HG03520 (cell line): Measurements from ENCODE around the gene RNF157.

ENCODE experiments used
- ATAC-seq: cut with Tn5 transposase; IDR thresholded peaks from one replicate; pipeline ENCODE4 v1.9.1; 2021; ENCODE audit warnings: mild to moderate bottlenecking, moderate library complexity; ENCODE audit not compliant: unreplicated experiment

The RNF157 gene

GRCh38 chr17:76103274-76104139, 136.8 kb downstream of the RNF157 start, which contains the start of gene EXOC7:
Gene EXOC7 (minus strand): TSS chr17:76103787. CDS start chr17:76103692, 95 bp downstream.
- peak; percentile 82 for ATAC-seq

GRCh38 chr17:76102944-76103273, 137.4 kb downstream of the RNF157 start:
- ATAC-seq: no peak

GRCh38 chr17:76097716-76098295, 142.5 kb downstream of the RNF157 start:
- ATAC-seq: no peak

- ATAC-seq: no peak
Measured at GRCh38 chr17:76095943-76096342, 144.3 kb downstream of the RNF157 start.

GRCh38 chr17:76094046-76094445, 146.2 kb downstream of the RNF157 start:
- ATAC-seq: no peak

GRCh38 chr17:76092526-76093413, 147.5 kb downstream of the RNF157 start:
- ATAC-seq: no peak
